GM12865 (cell line): ENCODE measurements around the gene SKA2.

ENCODE experiments used
- DNase-seq: peaks from one replicate; pipeline ENCODE4 v3.0.0; 2010; ENCODE audit warnings: low read depth
- H3K4me3 ChIP-seq: 2 replicates; pipeline ENCODE4 v1.5.1; 2011; ENCODE audit warnings: mild to moderate bottlenecking, low read depth, low read length, control low read depth
- TF ChIP-seq, protein P1 (sequence below): IDR thresholded peaks from 2 replicates; pipeline ENCODE4 v1.5.1; 2011; ENCODE audit warnings: low read length, control low read depth, low read depth, inconsistent platforms; ENCODE audit not compliant: insufficient read depth; ENCODE audit errors: missing control alignments

Gene SKA2

DNA sequence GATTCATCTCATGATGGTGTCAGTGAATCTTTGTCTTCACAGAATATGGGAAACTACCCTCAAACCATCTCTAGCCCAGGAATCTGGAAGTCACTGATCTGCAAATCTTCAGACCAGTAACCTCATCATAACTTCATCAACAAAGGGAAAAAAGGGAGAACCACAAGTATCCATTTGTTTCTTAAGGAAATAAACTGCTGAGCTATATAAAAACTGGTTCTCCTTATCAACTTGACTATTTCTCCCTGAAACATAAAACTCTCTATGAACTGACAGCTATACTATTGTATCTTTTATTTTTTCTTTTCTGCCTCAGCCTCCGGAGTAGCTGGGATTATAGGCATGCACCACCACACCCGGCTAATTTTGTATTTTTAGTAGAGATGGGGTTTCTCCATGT is 87.6 kb downstream of the SKA2 start:
- no peak overlapping the region for H3K4me3 ChIP-seq
- TF ChIP-seq, protein P1, sequence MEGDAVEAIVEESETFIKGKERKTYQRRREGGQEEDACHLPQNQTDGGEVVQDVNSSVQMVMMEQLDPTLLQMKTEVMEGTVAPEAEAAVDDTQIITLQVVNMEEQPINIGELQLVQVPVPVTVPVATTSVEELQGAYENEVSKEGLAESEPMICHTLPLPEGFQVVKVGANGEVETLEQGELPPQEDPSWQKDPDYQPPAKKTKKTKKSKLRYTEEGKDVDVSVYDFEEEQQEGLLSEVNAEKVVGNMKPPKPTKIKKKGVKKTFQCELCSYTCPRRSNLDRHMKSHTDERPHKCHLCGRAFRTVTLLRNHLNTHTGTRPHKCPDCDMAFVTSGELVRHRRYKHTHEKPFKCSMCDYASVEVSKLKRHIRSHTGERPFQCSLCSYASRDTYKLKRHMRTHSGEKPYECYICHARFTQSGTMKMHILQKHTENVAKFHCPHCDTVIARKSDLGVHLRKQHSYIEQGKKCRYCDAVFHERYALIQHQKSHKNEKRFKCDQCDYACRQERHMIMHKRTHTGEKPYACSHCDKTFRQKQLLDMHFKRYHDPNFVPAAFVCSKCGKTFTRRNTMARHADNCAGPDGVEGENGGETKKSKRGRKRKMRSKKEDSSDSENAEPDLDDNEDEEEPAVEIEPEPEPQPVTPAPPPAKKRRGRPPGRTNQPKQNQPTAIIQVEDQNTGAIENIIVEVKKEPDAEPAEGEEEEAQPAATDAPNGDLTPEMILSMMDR, result no peak
- DNase-seq, result no peak

DNA sequence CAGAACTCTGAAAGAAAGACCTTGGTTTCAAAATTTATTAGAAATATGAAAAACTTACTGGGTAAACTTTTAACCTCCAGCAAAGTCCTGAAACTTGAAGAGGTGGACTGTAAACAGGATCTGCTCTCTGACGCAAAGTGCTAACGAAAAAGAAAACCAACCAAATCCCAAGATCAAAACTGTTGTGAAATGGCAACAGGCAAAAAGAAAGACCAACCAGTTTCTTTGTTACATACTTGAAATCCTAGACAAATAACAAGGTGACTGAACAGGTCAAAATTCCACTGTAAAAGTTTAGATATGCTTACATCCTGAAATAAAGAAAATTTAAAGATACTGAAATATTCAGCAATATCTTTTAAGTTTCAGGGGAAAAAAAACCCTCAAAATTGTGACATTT is 92.5 kb downstream of the SKA2 start:
- TF ChIP-seq, protein P1, result no peak
- peak; percentile 7 for DNase-seq
- no peak overlapping the region for H3K4me3 ChIP-seq
